Fibroblast of the aortic adventitia (primary cell): Measurements from ENCODE around the gene ADAMTSL5. TPM values are rescaled to one million over a fixed set of nuclear protein-coding genes. Genes with fewer than 3 reads are reported as not detected.

ENCODE experiments used
- DNase-seq: peaks from one replicate; pipeline ENCODE4 v3.0.0-alpha.2; 2010; ENCODE audit warnings: low read depth
- H3K4me3 ChIP-seq: 2 replicates; pipeline ENCODE4 v1.5.1; 2011; ENCODE audit warnings: low read depth, mild to moderate bottlenecking, control low read depth, low read length, moderate library complexity
- total RNA-seq: library from RNA; depleted of rRNA; stranded (reverse); fragments of >200 nt; gene quantifications from 2 replicates; pipeline ENCODE4 v1.2.3, GENCODE V29; 2012; ENCODE audit warnings: low replicate concordance
- TF ChIP-seq, protein P1 (sequence below): IDR thresholded peaks from 2 replicates; pipeline ENCODE4 v1.5.1; 2011; ENCODE audit warnings: mild to moderate bottlenecking, low read length, control low read depth, inconsistent platforms; ENCODE audit not compliant: insufficient read depth

ADAMTSL5 gene
- total RNA-seq, 1 donor = 4.2 TPM

DNA sequence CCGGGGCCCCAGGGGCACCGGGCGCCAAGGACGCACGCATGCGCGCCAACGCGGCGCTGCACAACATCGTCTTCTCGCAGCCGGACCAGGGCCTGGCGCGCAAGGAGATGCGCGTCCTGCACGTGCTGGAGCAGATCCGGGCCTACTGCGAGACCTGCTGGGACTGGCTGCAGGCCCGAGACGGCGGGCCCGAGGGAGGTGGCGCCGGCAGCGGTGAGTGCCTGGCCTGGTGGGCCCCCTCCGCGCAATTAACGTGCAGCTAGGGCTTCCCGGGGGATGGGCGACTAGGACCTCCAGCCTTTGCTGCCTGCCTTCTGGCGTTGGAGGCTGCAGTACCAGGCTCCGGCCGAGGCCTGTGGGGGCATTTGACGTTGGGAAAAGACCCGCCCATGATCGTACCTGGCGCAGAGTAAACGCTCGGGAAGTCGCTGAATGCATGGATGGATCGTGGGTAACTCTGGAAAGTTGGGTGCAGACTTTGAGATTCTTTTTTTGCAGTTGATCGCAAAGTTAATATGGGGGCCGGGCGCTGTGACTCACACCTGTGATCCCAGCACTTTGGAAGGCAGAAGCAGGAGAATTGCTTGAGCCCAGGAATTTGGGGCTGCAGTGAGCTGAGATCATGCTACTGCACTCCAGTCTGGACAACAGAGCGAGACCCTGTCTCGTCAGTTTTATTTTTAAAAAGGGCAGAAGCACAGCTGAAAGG, 55.6 kb downstream of the ADAMTSL5 start:
- H3K4me3 ChIP-seq = no peak overlapping the region
- TF ChIP-seq, protein P1, sequence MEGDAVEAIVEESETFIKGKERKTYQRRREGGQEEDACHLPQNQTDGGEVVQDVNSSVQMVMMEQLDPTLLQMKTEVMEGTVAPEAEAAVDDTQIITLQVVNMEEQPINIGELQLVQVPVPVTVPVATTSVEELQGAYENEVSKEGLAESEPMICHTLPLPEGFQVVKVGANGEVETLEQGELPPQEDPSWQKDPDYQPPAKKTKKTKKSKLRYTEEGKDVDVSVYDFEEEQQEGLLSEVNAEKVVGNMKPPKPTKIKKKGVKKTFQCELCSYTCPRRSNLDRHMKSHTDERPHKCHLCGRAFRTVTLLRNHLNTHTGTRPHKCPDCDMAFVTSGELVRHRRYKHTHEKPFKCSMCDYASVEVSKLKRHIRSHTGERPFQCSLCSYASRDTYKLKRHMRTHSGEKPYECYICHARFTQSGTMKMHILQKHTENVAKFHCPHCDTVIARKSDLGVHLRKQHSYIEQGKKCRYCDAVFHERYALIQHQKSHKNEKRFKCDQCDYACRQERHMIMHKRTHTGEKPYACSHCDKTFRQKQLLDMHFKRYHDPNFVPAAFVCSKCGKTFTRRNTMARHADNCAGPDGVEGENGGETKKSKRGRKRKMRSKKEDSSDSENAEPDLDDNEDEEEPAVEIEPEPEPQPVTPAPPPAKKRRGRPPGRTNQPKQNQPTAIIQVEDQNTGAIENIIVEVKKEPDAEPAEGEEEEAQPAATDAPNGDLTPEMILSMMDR = no peak
- no peak for DNase-seq

DNA sequence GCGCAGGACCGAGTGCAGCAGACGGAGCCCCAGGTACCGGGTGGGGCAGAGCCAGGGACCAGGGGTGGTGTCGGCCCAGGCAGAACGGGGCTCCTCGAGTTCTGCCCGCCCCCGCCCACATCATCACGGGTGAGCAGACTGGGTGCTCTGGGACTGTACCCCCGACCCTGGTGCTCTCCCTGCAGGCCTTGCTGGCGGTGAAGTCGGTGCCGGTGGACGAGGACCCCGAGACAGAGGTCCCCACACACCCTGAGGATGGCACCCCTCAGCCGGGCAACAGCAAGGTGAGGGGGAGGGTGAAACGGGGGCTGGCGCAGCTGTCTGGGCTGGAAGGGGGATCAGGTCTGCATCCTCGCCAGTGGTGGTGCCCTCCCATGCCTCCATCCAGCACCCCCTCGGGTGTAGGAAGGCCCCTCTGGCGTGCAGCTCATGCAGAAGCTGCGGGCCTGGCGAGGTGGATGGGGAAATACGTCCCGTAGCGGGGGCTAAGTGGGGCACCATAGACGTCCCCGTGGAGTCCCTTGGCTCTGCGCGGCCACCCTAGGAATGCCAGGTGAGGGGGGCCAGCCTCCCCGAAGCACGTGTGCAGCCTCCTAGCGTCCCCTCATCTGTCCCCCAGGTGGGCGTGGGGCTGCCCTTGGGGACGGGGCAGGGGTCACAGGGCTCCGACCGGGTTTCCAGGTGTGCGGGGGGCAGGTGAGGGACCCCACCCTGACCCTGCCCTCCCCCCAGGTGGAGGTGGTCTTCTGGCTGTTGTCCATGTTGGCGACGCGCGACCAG, 56.5 kb downstream of the ADAMTSL5 start:
- no peak overlapping the region for H3K4me3 ChIP-seq
- TF ChIP-seq, protein P1 = no peak
- DNase-seq = no peak

DNA sequence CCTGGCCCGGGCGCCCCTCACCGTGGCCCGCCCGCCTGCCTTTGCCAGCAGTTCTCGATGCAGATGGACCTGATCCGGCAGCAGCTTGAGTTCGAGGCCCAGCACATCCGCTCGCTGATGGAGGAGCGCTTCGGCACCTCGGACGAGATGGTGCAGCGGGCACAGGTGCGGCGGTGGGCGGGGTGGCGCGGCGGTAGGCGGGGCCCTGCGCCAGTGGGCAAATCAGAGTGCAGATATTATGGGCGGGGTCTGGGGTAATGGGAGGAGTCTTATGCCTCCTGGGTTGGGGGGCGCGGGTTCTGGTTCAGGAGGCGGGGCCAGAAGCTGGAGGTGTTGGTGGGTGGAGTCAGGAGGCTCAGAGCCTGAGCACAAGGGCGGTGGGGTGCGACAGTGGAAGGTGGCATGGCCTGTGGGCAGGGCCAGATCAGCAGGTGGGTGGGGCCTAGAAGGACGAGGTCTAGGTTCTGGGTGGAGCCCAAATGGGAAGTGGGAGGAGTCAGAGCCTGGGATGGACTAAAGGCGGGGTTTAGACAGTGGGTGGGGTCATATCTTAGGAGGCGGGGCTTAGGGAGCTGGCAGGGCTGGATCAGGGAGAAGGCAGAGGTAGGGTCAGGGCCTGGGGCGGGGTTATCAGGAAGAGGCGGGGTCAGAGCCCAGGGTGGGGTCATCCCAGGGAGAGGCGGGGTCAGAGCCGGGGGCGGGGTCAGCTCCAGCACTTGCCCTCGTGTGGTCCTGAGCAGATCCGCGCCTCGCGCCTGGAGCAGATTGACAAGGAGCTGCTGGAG, 57.3 kb downstream of the ADAMTSL5 start:
- TF ChIP-seq, protein P1 = no peak
- peak; percentile 56 for DNase-seq
- no peak overlapping the region for H3K4me3 ChIP-seq

Other genes with a start within 250 kb of the ADAMTSL5 start
- gene CIRBP, start 243.7 kb downstream of the ADAMTSL5 start, total RNA-seq = 245 and 776 TPM in 2 replicates
- 25.2 and 123 TPM in 2 replicates for gene FAM174C, start 237.5 kb downstream of the ADAMTSL5 start, total RNA-seq
- not detected in 2 replicates for gene EFNA2, start 227.1 kb downstream of the ADAMTSL5 start, total RNA-seq
- 14.6 and 40.7 TPM in 2 replicates for gene NDUFS7, start 129.1 kb downstream of the ADAMTSL5 start, total RNA-seq
- gene GAMT, start 111.5 kb downstream of the ADAMTSL5 start, total RNA-seq = 8.8 and 40.6 TPM in 2 replicates
- gene DAZAP1, start 105.4 kb downstream of the ADAMTSL5 start, total RNA-seq = 17.3 and 43.8 TPM in 2 replicates
- 567 and 712 TPM in 2 replicates for gene RPS15, start 74.6 kb downstream of the ADAMTSL5 start, total RNA-seq
- 0.27 and 0.57 TPM in 2 replicates for gene APC2, start 62.9 kb downstream of the ADAMTSL5 start, total RNA-seq
- 13.2 and 26.8 TPM in 2 replicates for gene C19orf25, start 33.8 kb downstream of the ADAMTSL5 start, total RNA-seq
- 0.25 and 2.2 TPM in 2 replicates for gene PCSK4, start 22.7 kb downstream of the ADAMTSL5 start, total RNA-seq
- 0.65 and 2.8 TPM in 2 replicates for gene REEP6, start 21.8 kb downstream of the ADAMTSL5 start, total RNA-seq
- not detected in 2 replicates for gene PLK5, start 11.1 kb upstream of the ADAMTSL5 start, total RNA-seq
- gene MEX3D, start 55.3 kb upstream of the ADAMTSL5 start, total RNA-seq = 19.0 and 27.6 TPM in 2 replicates
- 66.3 and 77.3 TPM in 2 replicates for gene MBD3, start 79.8 kb upstream of the ADAMTSL5 start, total RNA-seq
- gene UQCR11, start 92.4 kb upstream of the ADAMTSL5 start, total RNA-seq = 28.9 and 37.6 TPM in 2 replicates
- 27.0 and 74.2 TPM in 2 replicates for gene TCF3, start 139.6 kb upstream of the ADAMTSL5 start, total RNA-seq
- gene ONECUT3, start 240.5 kb upstream of the ADAMTSL5 start, total RNA-seq = not detected in 2 replicates